ENCODE measurements around the gene RXRA. TPM values are rescaled to one million over a fixed set of nuclear protein-coding genes. Genes with fewer than 3 reads are reported as not detected.

RXRA gene
- total and polyA plus RNA-seq, 2 donors (not counting 3 experiments of a cell fraction or from before 2014, with no cell fraction given), result 15.4 to 37.4 TPM

GRCh38 chr9:134419000-134419683, 92.9 kb downstream of the RXRA start:
- peaks cover 0 to 24% of the 10 kb centered on the region in 2 experiments for H3K36me3 ChIP-seq (ENCODE audit: control insufficient read depth in 2 of 2, extremely low read depth in 1 of 2, insufficient read depth in 2 of 2, low read length in 2 of 2)
- intact Hi-C loops (cut with micrococcal nuclease) (no loop called here), dilution Hi-C loops (cut with MboI; ENCODE audit: extremely low pct_ligation_motif_present, low sequenced_read_pairs) (no loop called here)
- no peaks in the 10 kb centered on the region for H3K79me2 ChIP-seq (ENCODE audit: control insufficient read depth, insufficient read depth, low read length)
- H3K27ac ChIP-seq (ENCODE audit: insufficient read depth, low read depth, low read length), result no peak overlapping the region
- no peak for TF ChIP-seq MAX (IDR thresholded peaks at IDR 0.05; ENCODE audit: insufficient read depth, insufficient read length)
- TF ChIP-seq POLR2AphosphoS5 (IDR thresholded peaks at IDR 0.05; ENCODE audit: insufficient read depth, low read depth, low read length), result no peak
- no peak for TF ChIP-seq CTCF (IDR thresholded peaks at IDR 0.05; ENCODE audit: extremely low read depth in 1 of 2, insufficient read depth in 1 of 2, low read depth in 1 of 2, low read length in 2 of 2)
- no peak for TF ChIP-seq POLR2A (IDR thresholded peaks at IDR 0.05; ENCODE audit: low read depth, low read length)
- no peak for TF ChIP-seq EZH2 (IDR thresholded peaks at IDR 0.05; ENCODE audit: borderline replicate concordance, low read depth, low read length, severe bottlenecking)
- no peak for TF ChIP-seq JUN (IDR thresholded peaks at IDR 0.05; ENCODE audit: borderline replicate concordance, insufficient read depth, insufficient read length, low read depth)
- TF ChIP-seq MYC (IDR thresholded peaks at IDR 0.05; ENCODE audit: low read depth, low read length), result no peak
- FAIRE-seq, result no peak
- no peaks in the 10 kb centered on the region for H3K27me3 ChIP-seq (ENCODE audit: control insufficient read depth in 2 of 2, insufficient read depth in 2 of 2, low read length in 2 of 2)
- no peaks in the 10 kb centered on the region for H3K9me1 ChIP-seq (replicated peaks; ENCODE audit: control insufficient read depth, extremely low read depth, insufficient read depth, low read length)
- no peak overlapping the region for H2AFZ ChIP-seq (ENCODE audit: low read depth, low read length)
- no peak overlapping the region for H3K4me2 ChIP-seq (ENCODE audit: insufficient read depth, low read length)
- no peaks in the 10 kb centered on the region for H3K9me3 ChIP-seq (replicated peaks; ENCODE audit: control insufficient read depth, insufficient read depth, low read length)
- H3K9ac ChIP-seq (replicated peaks; ENCODE audit: extremely low read depth, insufficient read depth, low read length), result no peak overlapping the region
- DNase-seq (ENCODE audit: low read depth, low spot score), result no peak
- no TSS peak for BruUV-seq (replicated peaks)
- no peak overlapping the region for H3K4me3 ChIP-seq (replicated peaks in 1 of 3; ENCODE audit: insufficient read depth in 1 of 3, low read depth in 1 of 3, low read length in 3 of 3)
- ChIA-PET CTCF (no interaction called here), POLR2A (no interaction called here)
- H4K20me1 ChIP-seq (replicated peaks; ENCODE audit: control insufficient read depth, extremely low read depth, insufficient read depth, low read length), result no peaks in the 10 kb centered on the region
- peaks cover 8% of the 10 kb centered on the region for H3K4me1 ChIP-seq (ENCODE audit: control insufficient read depth, extremely low read depth, insufficient read depth, low read length)

Data from endothelial cell of umbilical vein (primary cell).